Stimulated activated CD8-positive, alpha-beta memory T cell treated with anti-CD3 and anti-CD28 coated beads, Interleukin-4, amount 100 ng/mL, for 24 hours (primary cell): ENCODE results near the gene PRDM16.
A peak's percentile ranks its signal among the peaks of the same experiment; 100 is the strongest.

Experiments
- DNase-seq: peaks from one replicate; pipeline ENCODE4 v3.0.0-alpha.2; 2020; ENCODE audit warnings: low read depth

The PRDM16 gene

DNA sequence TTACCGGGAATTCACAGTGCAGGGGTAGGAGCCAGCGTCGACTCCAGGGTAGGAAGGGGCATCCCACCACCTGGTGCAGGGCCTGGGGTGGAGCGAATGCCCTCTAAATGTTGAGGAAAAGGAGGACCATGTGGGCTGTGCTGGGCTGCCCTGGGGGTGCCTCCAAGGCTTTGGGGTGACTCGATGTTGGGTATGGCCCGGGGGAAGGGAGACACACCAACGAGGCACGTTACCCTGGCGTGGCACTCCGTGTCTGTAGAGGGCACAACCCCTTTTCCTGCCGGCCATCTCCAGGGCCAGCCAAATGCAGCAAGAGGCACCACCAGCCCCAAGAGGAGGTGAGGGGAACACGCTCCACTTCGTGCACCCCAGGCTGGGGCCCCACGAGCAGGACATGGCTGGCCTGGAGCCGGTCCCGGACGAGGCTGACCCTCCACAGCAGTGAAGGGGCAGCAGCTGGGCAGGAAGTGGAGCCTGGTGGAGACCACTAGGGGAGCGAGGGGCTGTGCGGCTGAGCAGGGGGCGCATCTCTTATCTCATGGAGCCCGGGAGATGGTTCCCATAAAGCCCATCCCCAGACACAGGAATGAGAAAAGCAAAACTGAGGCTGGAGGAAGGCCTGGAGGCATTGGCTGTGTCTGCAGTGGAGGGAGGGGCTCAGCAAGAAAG lies 36.5 kb upstream of the PRDM16 start:
- DNase-seq: no peak

DNA sequence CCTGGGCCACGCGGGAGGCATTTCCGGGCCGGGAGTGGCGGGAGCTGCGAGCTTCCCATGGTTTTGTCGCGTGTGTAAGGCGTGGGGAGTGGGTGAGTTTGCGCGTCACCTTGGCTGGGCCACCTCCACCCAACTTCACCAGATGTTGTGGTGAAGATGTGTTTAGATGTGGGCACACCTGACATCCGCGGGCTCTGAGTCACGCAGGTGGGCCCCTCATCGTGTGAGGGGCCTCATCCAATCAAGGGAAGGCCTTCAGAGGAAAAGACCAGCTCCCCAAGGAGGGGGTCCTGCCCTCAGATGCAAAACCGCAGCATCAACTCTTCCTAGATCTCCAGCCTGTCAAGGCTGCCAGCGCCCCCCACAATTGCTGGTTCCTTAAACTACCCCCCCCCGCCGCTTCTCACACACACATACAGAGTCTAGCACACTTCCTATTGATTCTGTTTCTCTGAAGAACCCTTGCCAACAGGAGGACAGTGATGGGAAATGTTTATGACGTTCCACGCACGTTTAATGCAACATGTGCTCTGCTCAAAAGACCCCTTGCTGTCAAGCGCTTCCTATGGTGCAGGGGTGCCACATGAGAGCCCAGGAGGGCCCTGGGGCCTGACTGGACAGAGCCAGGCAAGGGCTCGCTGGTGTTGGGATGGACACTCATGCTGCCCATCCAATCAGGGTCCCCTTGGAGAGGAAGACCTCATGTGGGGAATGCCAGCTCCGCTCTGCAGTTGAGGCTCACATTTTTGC lies 35.8 kb upstream of the PRDM16 start:
- DNase-seq: peak; percentile 3

DNA sequence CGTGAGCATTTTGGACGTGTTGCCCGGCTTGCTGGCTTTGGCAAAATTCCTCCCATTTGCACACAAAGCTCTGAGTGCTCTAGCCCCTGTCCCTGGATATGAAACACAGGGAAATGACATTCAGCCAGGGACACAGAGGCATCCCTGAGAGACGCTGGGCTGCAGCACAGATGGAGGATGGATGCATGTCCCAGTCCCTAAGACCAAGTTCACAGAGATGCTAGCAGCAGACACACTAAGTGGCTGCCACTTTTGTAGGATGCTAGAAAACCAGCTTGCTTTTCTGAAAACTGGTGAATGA lies 35.3 kb upstream of the PRDM16 start:
- DNase-seq: no peak

DNA sequence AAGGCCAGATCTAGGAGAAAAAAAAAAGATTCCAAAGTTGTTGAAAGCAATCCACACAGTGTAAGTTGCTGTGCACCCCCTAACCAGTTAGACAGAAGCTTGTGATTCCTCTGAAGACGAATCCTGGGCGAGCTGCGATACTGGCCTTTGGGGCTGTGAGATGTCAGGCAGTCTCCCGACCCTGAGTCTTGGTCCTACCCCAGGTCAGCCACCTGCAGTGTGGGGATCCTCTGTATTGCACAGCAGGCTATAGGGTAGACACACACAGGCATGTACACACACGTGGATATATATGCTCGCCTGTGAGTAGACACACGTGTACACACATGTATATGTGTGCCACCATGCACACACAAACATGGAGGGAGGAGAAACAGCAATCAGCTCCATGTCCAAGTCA lies 34.8 kb upstream of the PRDM16 start:
- no peak for DNase-seq

DNA sequence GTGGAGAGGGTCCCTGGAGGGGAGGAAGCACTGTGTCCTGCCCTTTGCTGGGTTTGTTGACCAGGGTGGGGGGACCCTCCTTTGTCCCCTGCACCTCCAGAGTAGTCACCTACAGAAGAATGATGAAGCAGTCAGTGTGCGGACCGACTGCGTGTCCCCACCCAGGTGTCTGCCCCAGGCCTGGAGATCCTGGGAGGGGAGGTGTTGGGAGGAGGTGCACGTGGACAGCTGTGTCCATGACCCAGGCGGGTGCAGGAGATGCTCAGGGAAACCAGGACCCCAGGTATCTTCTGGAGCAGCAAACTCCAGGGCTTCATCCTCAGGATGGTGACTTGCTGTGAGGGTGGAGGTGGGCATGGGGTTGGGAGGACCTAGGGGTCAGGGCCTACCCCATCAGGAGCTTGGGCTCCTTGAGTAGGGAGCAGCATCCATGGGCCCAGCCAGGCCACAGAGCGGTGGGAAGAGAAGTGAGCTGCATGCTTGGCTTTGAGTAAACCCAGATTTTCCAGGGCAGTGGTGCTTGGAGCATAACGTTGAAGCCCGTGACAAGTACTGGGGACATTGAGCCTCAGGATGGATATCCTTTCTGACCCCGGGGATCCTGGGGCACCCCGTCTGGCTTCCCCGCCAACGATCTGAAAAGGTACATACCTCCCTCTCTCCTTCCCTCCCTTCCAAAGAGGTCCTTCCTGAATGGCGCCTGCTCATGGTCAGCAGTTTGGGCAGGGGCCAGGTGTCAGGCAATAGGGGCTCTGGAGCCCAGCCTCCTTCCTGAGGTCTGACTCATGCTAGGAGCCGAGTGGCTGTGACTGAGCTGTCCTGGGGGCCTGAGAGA lies 34.1 kb upstream of the PRDM16 start:
- no peak for DNase-seq

DNA sequence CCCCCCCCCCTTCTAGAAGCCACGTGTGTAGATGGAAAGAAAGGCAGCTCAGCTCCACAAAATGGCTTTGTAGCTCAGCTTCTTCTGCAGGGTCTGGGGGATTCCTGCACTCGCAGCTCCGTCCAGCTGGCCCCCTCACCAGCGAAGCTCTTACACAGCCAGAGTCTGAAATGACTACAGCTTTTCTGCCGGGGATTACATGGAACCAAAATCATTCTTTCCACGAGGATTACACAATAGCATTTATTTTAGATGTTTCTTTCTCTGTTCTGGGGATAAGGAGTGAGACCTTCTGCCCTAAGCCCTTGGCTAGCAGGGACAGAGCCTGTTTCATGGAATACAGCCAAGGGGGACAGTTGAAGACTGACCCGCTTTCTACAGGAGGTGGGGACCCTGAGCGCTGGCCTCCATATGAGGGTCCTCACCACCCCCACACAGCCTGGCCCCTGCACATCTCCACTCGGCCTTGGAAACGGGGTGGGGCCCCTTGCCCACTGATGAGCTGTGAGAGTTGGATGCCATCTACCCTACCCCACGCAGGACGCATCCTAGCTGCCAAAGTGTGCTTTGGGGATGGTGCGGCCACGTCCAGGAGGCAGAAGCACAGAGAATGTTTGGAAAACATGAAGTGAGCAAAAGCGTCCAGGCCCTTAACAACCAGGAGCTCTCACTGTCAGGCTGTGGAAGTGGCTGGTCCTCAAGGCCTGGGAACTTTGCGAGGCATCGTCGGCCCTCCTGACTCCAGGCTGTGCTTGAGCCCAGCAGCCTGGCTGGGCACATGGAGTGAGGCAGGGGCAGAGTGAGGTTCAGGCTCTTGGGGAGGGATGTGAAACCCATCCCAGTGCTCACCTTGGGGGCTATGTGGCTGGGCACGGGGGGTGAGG lies 33.2 kb upstream of the PRDM16 start:
- DNase-seq: no peak

DNA sequence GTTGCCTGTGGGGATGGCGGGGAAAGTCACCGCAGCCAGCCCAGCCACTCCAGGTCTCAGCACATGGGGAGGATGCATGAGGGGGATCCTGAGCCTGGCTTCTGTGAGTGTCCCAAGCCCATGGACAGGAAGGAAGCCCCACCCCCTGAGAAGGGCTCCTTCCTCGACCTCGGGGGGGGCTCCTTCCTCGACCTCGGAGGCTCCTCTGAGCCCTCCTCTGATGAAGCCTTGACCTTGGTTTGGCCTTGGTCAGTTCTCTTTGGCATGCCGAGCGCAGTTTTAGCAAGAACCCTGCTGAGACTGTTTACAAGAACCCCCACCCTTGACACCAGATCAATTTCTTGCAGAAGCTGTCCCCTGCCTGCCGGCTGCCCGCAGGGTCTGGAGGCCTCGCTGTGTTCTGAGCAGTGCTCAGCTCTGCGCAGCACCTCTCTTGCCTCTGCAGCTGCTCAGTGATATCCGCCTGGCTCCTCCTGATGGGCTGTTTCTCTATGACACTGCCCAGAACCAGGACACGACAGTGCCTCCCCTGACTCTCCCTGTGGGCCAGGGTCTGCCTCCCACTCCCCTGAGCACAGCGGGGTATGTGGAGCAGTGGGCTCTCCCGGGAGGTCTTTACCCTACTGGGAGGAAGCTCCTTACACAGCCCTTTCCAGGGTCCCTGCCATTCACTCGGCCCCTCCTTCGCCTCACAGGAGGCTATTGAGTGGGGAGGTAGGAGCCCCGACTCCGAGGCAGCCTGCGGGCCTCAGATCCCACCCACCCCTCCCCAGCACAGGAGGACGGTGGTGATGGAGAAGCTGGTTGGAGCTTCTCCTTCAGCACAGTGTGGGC lies 32.3 kb upstream of the PRDM16 start:
- DNase-seq: no peak

DNA sequence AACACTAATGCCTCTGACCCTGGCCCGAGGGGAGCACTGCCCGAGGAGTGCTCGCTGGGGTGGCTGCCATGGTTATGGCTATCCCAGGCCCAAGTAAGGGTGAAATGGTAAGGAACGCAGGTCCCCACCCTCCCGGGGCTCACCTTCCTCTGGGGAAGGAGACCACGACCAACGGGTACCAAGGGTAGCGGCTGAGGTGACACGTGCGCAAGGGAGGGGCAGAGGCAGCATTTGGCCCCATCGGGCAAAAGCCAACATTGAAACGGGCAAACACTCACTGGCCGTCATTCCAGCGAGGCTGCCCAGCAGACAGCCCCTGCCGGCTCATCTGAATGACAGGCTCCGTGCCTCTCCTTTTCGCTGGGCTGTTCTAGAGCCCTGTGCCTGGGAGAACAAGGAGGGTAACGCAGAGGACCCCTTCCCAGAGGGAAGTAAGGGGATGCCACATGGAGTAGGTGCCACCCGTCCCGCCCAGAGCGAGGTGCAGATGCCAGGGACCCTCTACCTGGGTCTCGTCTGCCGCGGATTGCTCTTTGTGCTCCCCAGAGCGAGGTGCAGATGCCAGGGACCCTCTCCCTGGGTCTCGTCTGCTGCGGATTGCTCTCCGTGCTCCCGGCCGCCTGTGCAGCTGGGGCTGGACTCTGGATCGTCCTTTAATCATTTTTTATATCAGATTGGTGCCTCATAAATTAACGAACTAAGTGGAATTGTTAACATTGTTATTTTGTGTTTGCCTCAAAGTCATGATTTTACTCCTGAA lies 31.5 kb upstream of the PRDM16 start:
- no peak for DNase-seq

DNA sequence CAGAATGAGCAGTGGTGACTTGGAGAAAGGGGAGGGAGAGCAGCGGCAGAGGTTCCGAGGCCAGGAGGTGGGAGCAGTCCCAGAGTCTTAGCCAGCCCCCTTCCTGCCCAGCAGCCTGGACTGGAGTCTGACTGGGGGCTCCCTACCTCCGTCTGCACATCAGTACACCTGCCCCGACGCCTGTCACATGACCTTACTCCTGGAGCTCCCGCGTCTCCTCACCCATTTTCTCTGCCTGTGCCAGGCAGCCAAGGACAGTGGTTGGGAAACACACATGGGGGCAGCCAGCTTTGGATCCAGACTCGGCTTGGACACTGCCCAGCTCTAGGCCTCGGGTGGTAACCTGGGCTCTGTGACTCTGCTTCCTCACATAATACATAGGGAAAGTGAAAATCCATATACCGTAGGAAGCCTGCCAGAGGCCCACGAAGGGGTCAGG lies 30.9 kb upstream of the PRDM16 start:
- no peak for DNase-seq

DNA sequence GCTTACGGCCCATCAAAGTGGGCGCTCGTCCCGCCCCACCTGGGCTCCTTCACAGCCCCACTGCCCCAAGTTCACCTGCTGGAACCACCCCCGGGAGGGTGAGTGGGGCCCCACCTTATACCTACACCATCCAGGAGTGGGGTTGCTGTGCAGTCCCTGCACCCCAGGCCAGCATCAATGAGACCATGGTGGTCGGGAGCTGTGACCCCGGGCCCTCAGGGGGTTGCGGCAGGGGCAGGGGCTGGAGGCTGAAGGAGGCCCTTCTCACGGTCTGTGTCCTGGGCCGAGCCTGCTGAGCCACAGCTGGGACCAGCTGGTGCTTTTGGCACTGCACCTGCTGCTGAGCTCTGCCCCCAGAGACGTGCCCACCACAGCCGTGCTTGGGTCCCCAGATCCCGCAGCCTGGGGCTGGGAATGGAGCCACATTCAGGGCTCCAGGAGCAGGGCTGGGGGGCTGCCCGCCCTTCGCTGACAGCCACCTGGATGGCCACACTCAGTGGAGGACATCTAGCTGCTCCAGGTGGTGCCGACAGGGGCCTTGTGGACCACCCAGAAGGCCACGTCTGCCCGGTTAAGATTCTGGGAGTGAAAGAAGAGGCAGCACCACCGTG lies 30.3 kb upstream of the PRDM16 start:
- DNase-seq: no peak

DNA sequence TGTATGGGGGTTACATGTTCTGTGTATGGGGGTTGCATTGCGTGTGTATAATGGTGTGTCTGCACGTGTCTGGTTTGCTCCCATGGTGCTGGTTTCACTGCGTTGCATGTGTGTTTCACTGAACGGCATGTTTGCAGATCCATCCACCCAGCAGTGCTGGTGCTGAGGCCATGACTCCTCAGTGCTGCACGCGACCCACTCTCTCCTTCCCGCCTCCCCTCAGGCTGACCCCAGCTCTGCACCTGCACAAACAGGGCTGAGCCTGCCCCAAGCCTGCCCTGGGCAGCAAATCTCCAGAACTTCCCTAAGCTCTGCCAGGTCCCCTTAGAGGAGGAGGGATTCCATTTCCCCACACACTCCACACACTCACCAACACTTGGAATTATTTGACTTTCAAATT lies 29.0 kb upstream of the PRDM16 start:
- DNase-seq: no peak

DNA sequence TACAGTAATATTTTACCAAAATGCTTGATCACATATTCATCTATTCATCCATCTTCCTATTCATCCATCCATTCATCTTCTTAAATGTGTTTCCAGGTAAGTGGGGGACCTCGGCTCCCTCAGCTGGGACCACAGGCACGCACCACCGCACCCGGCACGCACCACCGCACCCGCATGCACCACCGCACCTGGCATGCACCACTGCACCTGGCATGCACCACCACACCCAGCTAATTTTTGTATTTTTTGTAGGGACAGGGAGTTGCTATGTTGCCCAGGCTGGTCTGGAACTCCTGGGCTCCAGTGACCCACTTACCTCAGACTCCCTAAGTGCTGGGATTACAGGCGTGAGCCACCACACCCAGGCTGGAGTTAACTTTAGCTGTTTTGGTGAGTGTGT lies 26.5 kb upstream of the PRDM16 start:
- no peak for DNase-seq

DNA sequence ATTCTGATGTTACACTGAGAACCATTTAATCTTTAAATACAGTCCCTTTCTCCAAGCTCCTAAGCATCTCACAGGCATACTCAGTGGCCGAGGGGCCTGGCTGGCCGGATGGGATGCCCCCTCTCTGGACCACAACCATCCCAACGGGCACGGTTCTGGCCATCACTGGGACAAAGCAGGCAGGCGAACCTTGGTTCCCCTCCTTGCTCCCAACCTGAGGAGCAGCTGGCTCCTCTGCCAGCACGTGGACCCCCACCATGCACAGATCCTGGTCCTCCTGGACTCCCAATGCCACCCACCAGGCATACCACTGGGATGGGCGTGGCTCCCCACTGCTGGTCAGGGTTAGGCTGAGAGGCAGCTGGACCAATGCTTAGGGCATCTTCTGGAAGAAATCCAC lies 19.8 kb upstream of the PRDM16 start:
- no peak for DNase-seq

DNA sequence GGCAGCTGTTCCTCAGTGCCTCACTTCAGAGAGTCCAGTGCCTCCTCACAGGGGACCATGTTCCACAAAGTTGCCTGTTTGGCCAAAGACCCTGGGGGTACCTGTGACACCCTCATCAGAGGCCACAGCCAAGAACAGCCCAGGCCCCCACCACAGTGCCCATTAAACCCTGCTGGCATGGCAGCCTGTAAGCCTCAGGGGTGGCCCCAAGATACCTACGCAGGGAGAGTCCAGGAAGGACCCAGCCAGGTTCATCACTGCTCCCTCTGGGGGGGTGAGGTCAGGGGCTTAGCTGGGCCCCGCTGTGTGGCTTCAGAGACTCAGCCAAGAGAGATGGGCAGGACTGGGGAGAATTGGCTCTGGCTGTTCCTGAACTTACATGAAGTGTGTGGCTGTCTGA lies 19.1 kb upstream of the PRDM16 start:
- no peak for DNase-seq

DNA sequence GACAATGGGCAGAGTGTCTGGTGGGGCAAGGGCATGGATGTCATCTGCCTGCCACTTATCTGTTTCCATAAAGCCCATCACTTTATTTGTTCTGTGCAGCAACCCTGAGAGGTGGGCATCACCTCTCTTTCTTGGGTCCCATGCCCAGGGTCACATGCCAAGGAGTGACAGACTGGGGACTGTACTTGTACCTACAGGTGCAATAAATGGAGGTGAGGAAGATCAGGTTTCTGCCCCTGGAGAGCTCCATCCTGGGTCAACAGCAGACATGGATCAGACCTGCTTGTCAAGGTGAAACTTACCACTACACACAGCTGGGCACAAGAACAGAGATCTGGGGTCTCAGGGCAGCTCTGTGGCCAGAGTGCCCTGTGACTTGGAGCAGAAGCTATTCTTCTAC lies 18.4 kb upstream of the PRDM16 start:
- no peak for DNase-seq

DNA sequence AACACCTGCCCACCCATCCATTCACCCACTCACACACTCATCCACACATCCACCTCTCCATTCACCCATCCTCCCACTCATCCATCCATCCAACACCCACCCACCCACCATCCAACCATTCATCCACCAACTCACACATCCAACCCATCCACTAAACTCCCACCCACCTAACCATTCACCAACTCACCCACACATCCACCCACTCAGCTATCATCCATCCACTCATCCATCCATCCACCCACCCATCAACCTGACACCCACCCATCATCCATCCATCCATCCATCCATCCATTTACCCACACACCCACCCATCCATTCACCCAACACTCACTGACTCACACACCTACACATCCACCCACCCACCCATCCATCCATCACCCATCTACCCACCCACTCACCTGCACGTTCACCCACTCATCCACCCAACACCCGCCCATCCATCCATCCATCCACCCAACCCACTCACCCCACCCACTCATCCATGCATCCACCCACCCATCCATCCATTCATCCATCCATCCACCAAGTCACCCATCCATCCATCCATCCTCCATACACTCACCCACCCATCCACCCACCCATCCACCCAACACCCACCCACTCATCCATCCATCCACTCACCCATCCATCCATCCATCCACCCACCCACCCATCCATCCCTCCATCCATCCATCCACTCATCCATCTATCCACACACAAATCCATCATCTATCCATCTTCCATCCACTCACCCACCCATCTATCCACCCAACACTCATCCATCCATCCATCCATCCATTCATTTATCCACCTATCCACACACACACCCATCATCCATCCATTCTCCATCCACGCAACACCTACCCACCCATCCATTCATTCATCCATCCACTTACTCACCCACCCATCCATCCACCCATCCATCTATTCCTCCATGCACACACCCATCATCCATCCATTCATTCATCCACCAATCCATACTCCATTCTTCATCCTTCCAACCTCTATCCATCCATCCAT lies 17.4 kb upstream of the PRDM16 start:
- DNase-seq: no peak

DNA sequence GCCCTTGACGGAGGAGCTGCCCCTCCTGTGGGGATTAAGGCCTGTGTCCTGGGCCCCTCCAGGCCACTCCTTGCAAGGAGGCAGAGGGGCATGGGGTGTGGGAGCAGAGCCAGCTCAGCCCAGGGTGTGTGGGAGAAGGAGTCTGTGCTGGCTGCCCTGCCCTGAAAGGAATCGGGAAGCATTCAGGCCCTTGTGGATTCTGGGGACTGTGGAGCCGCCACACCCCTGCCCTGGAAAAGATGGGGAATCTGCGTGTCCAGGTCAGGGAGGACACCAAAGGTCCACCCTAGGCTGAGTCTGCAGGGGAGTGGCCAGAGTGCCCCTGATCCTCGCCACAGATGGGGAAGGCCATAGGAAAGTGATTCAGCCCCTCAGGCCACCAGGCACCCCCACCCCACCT lies 16.5 kb upstream of the PRDM16 start:
- no peak for DNase-seq

DNA sequence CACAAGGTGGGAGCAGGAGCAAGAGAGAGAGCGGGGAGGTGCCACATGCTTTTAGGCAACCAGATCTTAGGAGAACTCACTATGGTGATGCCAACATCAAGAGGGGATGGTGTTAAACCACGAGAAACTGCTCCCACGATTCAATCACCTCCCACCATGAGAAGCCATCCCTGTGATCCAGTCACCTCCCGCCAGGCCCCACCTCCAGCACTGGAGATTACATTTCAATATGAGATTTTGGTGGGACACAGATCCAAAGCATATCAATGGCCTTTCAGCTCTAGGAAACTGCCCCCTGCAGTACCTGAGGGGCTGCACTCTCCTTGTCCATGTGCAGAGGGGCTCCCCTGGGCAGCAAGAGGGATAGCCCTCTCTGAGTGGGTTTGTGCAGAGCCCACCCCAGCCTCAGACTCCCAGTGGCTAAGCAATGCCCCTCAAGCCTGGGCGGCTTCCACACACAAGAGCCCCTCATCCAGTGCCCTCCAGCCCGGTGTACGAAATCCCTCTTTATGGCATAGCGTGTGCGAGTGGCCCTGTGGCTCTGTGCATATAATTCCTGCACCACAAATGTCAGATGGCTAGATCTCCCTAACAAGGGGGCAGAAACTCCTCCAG lies 15.5 kb upstream of the PRDM16 start:
- DNase-seq: no peak
